HL-60/S4 treated with phorbol 12-myristate 13-acetate at 8.2 ng/mL for 4 days and 3 days (cell line): ENCODE measurements around the gene STARD7.

ENCODE experiments used
- in situ Hi-C: fragments of 300-500 bp; cut with MboI; formaldehyde crosslinking; loops from 2 replicates; pipeline ENCODE4 v1.15.0; 2022; ENCODE audit warnings: low sequenced_read_pairs

The STARD7 gene

DNA sequence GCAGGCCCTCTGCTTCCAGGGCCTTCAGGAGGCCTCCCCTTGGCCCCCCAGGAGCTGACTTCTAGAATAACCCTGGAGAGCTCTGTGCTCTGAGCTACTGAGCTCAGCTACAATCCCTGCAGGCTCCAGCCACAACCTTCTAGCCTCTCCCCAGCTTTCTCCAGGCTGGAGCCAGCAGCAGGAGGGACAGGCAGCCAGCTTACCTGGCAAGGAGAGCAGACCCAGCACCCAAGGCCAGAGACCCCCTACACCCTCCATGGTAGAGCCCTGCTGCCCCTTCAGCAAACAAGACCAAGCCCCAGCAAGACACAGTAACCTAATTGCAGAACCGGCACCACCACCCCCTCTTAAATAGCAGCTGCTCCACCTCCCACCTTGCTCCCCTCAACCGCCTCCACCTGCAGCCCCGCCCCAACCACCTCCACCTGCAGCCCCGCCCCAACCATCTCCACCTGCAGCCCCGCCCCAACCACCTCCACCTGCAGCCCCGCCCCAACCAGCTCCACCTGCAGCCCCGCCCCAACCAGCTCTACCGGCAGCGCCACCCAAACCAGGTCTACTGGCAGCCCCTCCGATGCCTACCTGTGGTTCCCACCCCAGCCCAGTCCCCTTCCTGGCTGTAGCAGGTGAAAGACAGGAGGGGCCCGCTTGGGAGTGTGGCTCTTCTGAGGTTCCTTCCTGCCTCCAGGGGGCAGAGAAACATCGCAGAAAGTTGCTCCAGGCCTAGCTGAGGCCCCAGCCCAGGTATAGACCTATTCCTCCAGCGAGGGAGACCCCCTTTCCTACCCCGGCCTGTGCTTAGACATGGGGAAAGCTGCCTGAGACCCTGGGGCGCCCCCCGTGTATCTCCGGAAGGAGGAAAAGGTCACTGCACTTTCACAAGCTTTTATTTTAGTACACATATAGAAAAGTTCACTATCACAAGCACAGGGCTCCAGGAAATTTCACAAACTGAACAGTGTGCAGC, 70.2 kb downstream of the STARD7 start, which contains the start of gene ASTL:
Gene ASTL (minus strand): TSS at position 324 of the 967 bp plus-strand sequence. CDS start 66 bp downstream, at position 258.
- in situ Hi-C loops, result no loop called here

DNA sequence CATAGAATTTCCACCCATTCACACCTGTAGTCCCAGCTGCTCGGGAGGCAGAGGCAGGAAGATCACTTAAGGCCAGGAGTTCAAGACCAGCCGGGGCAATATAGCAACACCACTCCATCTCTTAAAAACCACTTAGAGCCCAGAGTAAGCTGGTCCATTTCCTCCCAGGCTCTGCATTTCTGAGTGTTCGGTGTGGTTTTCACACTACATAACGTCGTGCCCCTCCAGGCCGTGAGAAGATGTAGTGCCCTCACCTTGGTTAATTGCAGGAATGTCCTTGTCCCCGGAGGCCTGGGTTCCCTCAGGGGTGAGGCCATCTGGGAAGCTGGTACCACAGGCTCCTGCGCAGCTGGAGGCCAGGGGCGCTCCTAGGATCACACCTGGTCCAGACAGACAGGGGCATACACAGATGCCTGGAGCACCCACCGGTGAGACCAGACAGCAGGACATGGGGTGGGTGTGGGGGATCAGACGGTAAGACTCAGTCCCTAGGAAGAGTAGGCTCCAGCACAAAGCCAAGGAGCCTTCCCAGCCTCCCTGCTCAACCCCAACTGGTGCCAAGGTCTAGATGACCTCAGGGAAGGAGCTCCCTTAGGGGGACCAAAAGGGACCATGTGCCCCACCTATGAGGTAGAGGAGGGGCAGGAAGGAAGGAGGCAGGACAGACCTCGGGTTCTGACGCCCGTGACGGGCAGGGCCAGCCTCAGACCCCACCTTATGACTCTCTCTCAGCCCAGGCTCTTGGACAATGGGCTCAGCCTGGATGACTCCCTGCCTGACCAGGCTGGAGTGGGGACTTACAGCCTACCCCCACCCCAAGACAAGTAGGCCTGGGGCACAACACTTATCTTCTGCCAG, 71.1 kb downstream of the STARD7 start:
- in situ Hi-C loops, result no loop called here

DNA sequence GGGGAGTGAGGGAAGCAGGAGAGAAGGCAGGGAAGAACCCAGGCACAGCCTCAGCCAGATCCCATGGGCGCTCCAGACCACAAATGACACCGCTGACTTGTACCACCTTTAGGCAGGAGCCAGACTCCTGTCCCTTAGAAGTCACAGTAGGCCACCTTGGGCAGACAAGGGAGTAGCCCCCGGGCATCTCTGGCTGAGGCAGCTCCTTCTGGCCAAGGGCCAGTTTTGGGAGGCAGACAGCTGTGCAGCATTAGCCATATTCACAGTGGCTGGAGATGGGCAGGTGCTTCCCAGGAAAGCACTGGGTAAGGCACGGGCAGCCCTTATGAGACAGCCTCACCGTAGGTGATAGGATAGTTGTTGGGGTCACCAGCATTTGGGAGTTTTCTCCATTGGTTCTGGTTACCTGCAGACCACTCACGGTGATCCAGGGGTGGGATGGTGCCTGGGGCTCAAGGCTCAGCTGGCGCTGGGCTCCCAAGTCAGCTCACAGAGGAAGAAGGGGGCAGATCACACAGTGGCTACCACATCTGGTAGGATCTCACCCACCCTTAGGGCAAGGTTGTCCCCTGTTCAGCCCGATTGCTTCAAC, 72.4 kb downstream of the STARD7 start:
- in situ Hi-C loops, result no loop called here

DNA sequence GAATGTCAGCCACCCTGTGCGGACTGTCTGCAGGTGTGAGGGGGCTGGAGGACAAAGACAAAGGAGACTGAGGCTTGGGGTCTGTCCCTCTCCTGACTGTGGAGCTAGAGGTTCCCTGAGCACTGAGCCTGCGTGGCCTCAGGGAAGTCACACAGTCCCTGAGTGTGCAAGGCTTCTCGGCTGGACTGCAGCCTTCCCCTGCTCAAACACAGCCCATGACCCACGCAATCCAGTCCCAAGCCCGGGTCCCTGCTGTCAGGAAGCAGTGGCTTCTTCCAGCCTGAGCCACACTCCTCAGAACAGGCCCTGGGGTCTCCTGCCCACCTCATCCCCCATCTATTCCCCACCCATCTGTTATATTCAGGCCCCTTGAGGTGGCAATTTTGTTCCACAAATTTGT, 73.0 kb downstream of the STARD7 start:
- in situ Hi-C loops, result no loop called here

DNA sequence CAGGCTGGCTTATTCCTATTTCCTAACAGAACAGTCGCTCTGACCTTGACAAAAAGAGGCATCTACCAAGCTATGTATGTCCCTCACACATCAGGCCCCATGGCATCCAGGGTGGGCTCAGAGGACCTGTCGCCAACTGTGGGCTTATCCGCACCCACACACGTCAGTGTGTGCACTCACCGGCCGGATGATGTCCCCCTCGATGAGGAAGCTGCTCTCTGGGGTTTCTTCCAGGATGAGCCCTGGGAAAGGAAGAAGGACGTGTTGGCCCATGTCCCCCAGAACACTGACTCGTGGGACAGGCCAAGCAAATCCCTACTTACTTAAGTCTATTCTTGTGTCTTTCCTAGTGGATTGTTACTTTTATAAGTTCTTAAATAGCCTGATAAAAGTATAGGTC, 73.5 kb downstream of the STARD7 start:
- in situ Hi-C loops, result no loop called here
